Left colon (tissue), 2 donors: ENCODE results near the gene GRIK1. TPM values are rescaled to one million over a fixed set of nuclear protein-coding genes. Genes with fewer than 3 reads are reported as not detected.

Source experiments
- ATAC-seq: fragments of 200-7000 bp; cut with Tn5 transposase; one replicate; pipeline ENCODE4 v1.9.1; 2020; ENCODE audit warnings: mild to moderate bottlenecking, moderate library complexity
- DNase-seq, 2 donors: peaks; one replicate each; pipeline ENCODE4 v3.0.0-alpha.2; 2020
- intact Hi-C, 2 donors: fragments of 100-400 bp; cut with DNase I in 1 of 2; cut with micrococcal nuclease in 1 of 2; formaldehyde crosslinking; loops; one replicate each; pipeline versions ENCODE4 v1.11.2 to v1.14.0; 2022; cut with DNase I, micrococcal nuclease
- total RNA-seq, 2 donors: library from RNA; stranded (reverse); fragmentation: NEBNext Ultra II Directional; extraction: Animal tissue kit (Norgen Biotek cat#: 25700); gene quantifications; one replicate each; pipeline ENCODE4 v1.2.1, GENCODE V29; 2021
- donor health status: DM: no; HTN: no; CAD: no.
- donor health status: DM: yes; HTN: yes; CAD: no.

Gene GRIK1
- total RNA-seq, 2 donors from 2014 or later, result 0.09 to 0.14 TPM

GRCh38 chr21:29641001-29641634 lies 298.7 kb downstream of the GRIK1 start:
- ATAC-seq, result no peak
- intact Hi-C loops, result no loop called here
- DNase-seq, result no peak

GRCh38 chr21:29640080-29640508 lies 299.7 kb downstream of the GRIK1 start:
- no peak for DNase-seq

GRCh38 chr21:29639366-29640079 lies 300.3 kb downstream of the GRIK1 start:
- DNase-seq (no peak), ATAC-seq (no peak)
- intact Hi-C loops, result no loop called here

More at GRCh38 chr21:29640080-29640508, 299.7 kb downstream of the GRIK1 start:
- intact Hi-C loops, result no loop called here
- no peak for ATAC-seq

GRCh38 chr21:29638761-29639327 lies 301.0 kb downstream of the GRIK1 start:
- ATAC-seq (no peak), DNase-seq (no peak)
- intact Hi-C loops, result no loop called here

GRCh38 chr21:29638138-29638537 lies 301.7 kb downstream of the GRIK1 start:
- intact Hi-C loops, result no loop called here
- DNase-seq, result no peak
- ATAC-seq, result no peak

- intact Hi-C loops, result no loop called here
- no peak for ATAC-seq
- DNase-seq, result no peak
These were observed 302.2 kb downstream of the GRIK1 start for GRCh38 chr21:29637553-29637952.

- ATAC-seq, result no peak
- DNase-seq, result no peak
These were observed 302.7 kb downstream of the GRIK1 start for GRCh38 chr21:29637134-29637533.

GRCh38 chr21:29634418-29634817 lies 305.4 kb downstream of the GRIK1 start:
- ATAC-seq (no peak), DNase-seq (no peak)
- intact Hi-C loops, result no loop called here

More at GRCh38 chr21:29637134-29637533, 302.7 kb downstream of the GRIK1 start:
- intact Hi-C loops, result no loop called here

GRCh38 chr21:29633756-29634155 lies 306.0 kb downstream of the GRIK1 start:
- intact Hi-C loops, result no loop called here
- no peak for DNase-seq
- ATAC-seq, result no peak

GRCh38 chr21:29630441-29630840 lies 309.4 kb downstream of the GRIK1 start:
- intact Hi-C loops, result no loop called here
- DNase-seq (no peak), ATAC-seq (no peak)

- intact Hi-C loops, result no loop called here
- ATAC-seq (no peak), DNase-seq (no peak)
These were observed 311.9 kb downstream of the GRIK1 start for GRCh38 chr21:29627905-29628304.

- intact Hi-C loops, result no loop called here
- DNase-seq, result no peak
- ATAC-seq, result no peak
These were observed 312.9 kb downstream of the GRIK1 start for GRCh38 chr21:29626801-29627470.

- ATAC-seq, result no peak
- DNase-seq, result no peak
- intact Hi-C loops, result no loop called here
These were observed 313.8 kb downstream of the GRIK1 start for GRCh38 chr21:29625990-29626389.

GRCh38 chr21:29624776-29625175 lies 315.0 kb downstream of the GRIK1 start:
- ATAC-seq (no peak), DNase-seq (no peak)
- intact Hi-C loops, result no loop called here

GRCh38 chr21:29621525-29621924 lies 318.3 kb downstream of the GRIK1 start:
- DNase-seq (no peak), ATAC-seq (no peak)
- intact Hi-C loops, result no loop called here

- no peak for ATAC-seq
These were observed 323.5 kb downstream of the GRIK1 start for GRCh38 chr21:29616209-29616751.

GRCh38 chr21:29613877-29614276 lies 325.9 kb downstream of the GRIK1 start:
- no peak for DNase-seq
- no peak for ATAC-seq
- intact Hi-C loops, result no loop called here

More at GRCh38 chr21:29616209-29616751, 323.5 kb downstream of the GRIK1 start:
- intact Hi-C loops, result no loop called here
- DNase-seq, result no peak

GRCh38 chr21:29613021-29613420 lies 326.8 kb downstream of the GRIK1 start:
- ATAC-seq (no peak), DNase-seq (no peak)
- intact Hi-C loops, result no loop called here

- no peak for ATAC-seq
- no peak for DNase-seq
- intact Hi-C loops, result no loop called here
These were observed 328.9 kb downstream of the GRIK1 start for GRCh38 chr21:29610779-29611360.
